Naive B cell (primary cell): ENCODE measurements around the gene MADCAM1. TPM values are rescaled to one million over a fixed set of nuclear protein-coding genes. Genes with fewer than 3 reads are reported as not detected.

Experiments used
- ATAC-seq, 2 donors: fragments of 150-1000 bp; cut with Tn5 transposase; 2 replicates each; pipeline ENCODE4 v1.10.0; 2021; ENCODE audit warnings: low read depth in 2 of 2, mild to moderate bottlenecking in 2 of 2, moderate library complexity in 2 of 2
- DNase-seq: peaks from one replicate; pipeline ENCODE4 v3.0.0; 2022
- H3K27ac Mint-ChIP-seq, 6 donors: one replicate each; pipeline ENCODE4 v1.8.0; 2020 to 2022; ENCODE audit warnings: mild to moderate bottlenecking in 6 of 6, mixed read lengths in 6 of 6, moderate library complexity in 5 of 6, inconsistent platforms in 2 of 6
- H3K27me3 Mint-ChIP-seq, 3 donors: one replicate each; pipeline ENCODE4 v1.8.0; 2021 to 2022; ENCODE audit warnings: mixed read lengths in 3 of 3, mild to moderate bottlenecking in 1 of 3
- H3K36me3 Mint-ChIP-seq, 2 donors: one replicate each; pipeline ENCODE4 v1.8.0; 2020 to 2022; ENCODE audit warnings: mixed read lengths in 2 of 2, inconsistent platforms in 1 of 2, mild to moderate bottlenecking in 1 of 2
- H3K4me1 Mint-ChIP-seq, 3 donors: one replicate each; pipeline ENCODE4 v1.8.0; 2020 to 2022; ENCODE audit warnings: mixed read lengths in 3 of 3, inconsistent platforms in 1 of 3, mild to moderate bottlenecking in 1 of 3, moderate library complexity in 1 of 3
- H3K4me3 Mint-ChIP-seq, 8 donors: one replicate each; pipeline ENCODE4 v1.8.0; 2020 to 2022; ENCODE audit warnings: mild to moderate bottlenecking in 8 of 8, mixed read lengths in 8 of 8, moderate library complexity in 8 of 8, inconsistent platforms in 2 of 8
- H3K9me3 Mint-ChIP-seq, 7 donors: one replicate each; pipeline ENCODE4 v1.8.0; 2020 to 2022; ENCODE audit warnings: mixed read lengths in 7 of 7, mild to moderate bottlenecking in 5 of 7, inconsistent platforms in 2 of 7, moderate library complexity in 1 of 7
- polyA plus RNA-seq, 6 donors: library from polyadenylated mRNA; unstranded; fragments of 300-500 nt; fragmentation: Illumina TruSeq; gene quantifications; one replicate each; pipeline ENCODE4 v1.2.3, GENCODE V29; 2021; ENCODE audit warnings: low read depth in 6 of 6

The MADCAM1 gene
- polyA plus RNA-seq, 6 donors from 2014 or later: 0.24 to 0.34 (median 0.30) TPM; not detected in 2

- peak overlapping the region in 5 of 6 donors; percentile 22 to 85 (median 80) for H3K27ac Mint-ChIP-seq
- no peak for ATAC-seq
- peaks cover 20 to 43% (median 35%) of the 10 kb centered on the region in 3 donors for H3K4me1 Mint-ChIP-seq
- H3K27me3 Mint-ChIP-seq: no peaks in the 10 kb centered on the region
- DNase-seq: no peak
- H3K36me3 Mint-ChIP-seq: no peaks in the 10 kb centered on the region
- H3K9me3 Mint-ChIP-seq: no peaks in the 10 kb centered on the region
- peak overlapping the region; percentile 89 to 100 (median 96) for H3K4me3 Mint-ChIP-seq
These were observed 12.2 kb downstream of the MADCAM1 start for GRCh38 chr19:508204-509150.

- H3K36me3 Mint-ChIP-seq: no peaks in the 10 kb centered on the region
- ATAC-seq: peak; percentile 34 to 36
- no peaks in the 10 kb centered on the region for H3K27me3 Mint-ChIP-seq
- DNase-seq: peak; percentile 82
- H3K27ac Mint-ChIP-seq: peak overlapping the region; percentile 91 to 99 (median 95)
- H3K9me3 Mint-ChIP-seq: no peaks in the 10 kb centered on the region
- H3K4me1 Mint-ChIP-seq: peaks cover 25 to 42% (median 35%) of the 10 kb centered on the region in 3 donors
- H3K4me3 Mint-ChIP-seq: peak overlapping the region; percentile 65 to 92 (median 90)
These were observed 14.4 kb downstream of the MADCAM1 start for GRCh38 chr19:510606-511100.

- ATAC-seq (peak; percentile 31 to 37), DNase-seq (peak; percentile 55)
- H3K36me3 Mint-ChIP-seq: no peaks in the 10 kb centered on the region
- H3K4me1 Mint-ChIP-seq: peaks cover 25 to 38% (median 33%) of the 10 kb centered on the region in 3 donors
- H3K9me3 Mint-ChIP-seq: no peaks in the 10 kb centered on the region
- no peaks in the 10 kb centered on the region for H3K27me3 Mint-ChIP-seq
- H3K27ac Mint-ChIP-seq: peak overlapping the region; percentile 91 to 99 (median 95)
- H3K4me3 Mint-ChIP-seq: peak overlapping the region; percentile 65 to 92 (median 90)
These were observed 15.0 kb downstream of the MADCAM1 start for GRCh38 chr19:511101-511851.

- Mint-ChIP-seq H3K4me1 (peaks cover 30 to 38% (median 33%) of the 10 kb centered on the region in 3 donors), H3K36me3 (no peaks in the 10 kb centered on the region), H3K27me3 (no peaks in the 10 kb centered on the region), H3K27ac (peak overlapping the region in 1 of 6 donors; percentile 96), H3K9me3 (no peaks in the 10 kb centered on the region), H3K4me3 (peak overlapping the region in 3 of 8 donors; percentile 66 to 92 (median 91))
- no peak for ATAC-seq
- no peak for DNase-seq
These were observed 16.5 kb downstream of the MADCAM1 start for GRCh38 chr19:512547-513365.

- H3K4me3 Mint-ChIP-seq: peak overlapping the region in 1 of 8 donors; percentile 20
- peaks cover 25 to 30% (median 26%) of the 10 kb centered on the region in 3 donors for H3K4me1 Mint-ChIP-seq
- no peaks in the 10 kb centered on the region for H3K9me3 Mint-ChIP-seq
- no peaks in the 10 kb centered on the region for H3K36me3 Mint-ChIP-seq
- H3K27me3 Mint-ChIP-seq: no peaks in the 10 kb centered on the region
- DNase-seq (no peak), ATAC-seq (no peak)
- peak overlapping the region in 1 of 6 donors; percentile 88 for H3K27ac Mint-ChIP-seq
These were observed 17.3 kb downstream of the MADCAM1 start for GRCh38 chr19:513368-514165.

GRCh38 chr19:514166-514663 is 17.9 kb downstream of the MADCAM1 start:
- DNase-seq: no peak
- no peaks in the 10 kb centered on the region for H3K27me3 Mint-ChIP-seq
- no peaks in the 10 kb centered on the region for H3K36me3 Mint-ChIP-seq
- no peak for ATAC-seq
- H3K27ac Mint-ChIP-seq: peak overlapping the region in 1 of 6 donors; percentile 88
- H3K9me3 Mint-ChIP-seq: no peaks in the 10 kb centered on the region
- no peak overlapping the region for H3K4me3 Mint-ChIP-seq
- H3K4me1 Mint-ChIP-seq: peaks cover 24 to 26% (median 25%) of the 10 kb centered on the region in 3 donors

- ATAC-seq (no peak), DNase-seq (no peak)
- H3K4me3 Mint-ChIP-seq: no peak overlapping the region
- H3K36me3 Mint-ChIP-seq: no peaks in the 10 kb centered on the region
- H3K27ac Mint-ChIP-seq: no peak overlapping the region
- H3K9me3 Mint-ChIP-seq: peaks cover 0 to 3% (median 0%) of the 10 kb centered on the region in 7 donors
- peaks cover 8 to 10% (median 9%) of the 10 kb centered on the region in 3 donors for H3K4me1 Mint-ChIP-seq
- no peaks in the 10 kb centered on the region for H3K27me3 Mint-ChIP-seq
These were observed 21.7 kb downstream of the MADCAM1 start for GRCh38 chr19:517721-518597.

- DNase-seq (no peak), ATAC-seq (peak; percentile 77 to 83)
- Mint-ChIP-seq H3K4me1 (peaks cover 4 to 10% (median 8%) of the 10 kb centered on the region in 3 donors), H3K27ac (no peak overlapping the region), H3K4me3 (no peak overlapping the region), H3K36me3 (no peaks in the 10 kb centered on the region), H3K27me3 (no peaks in the 10 kb centered on the region), H3K9me3 (peaks cover 0 to 3% (median 0%) of the 10 kb centered on the region in 7 donors)
These were observed 22.4 kb downstream of the MADCAM1 start for GRCh38 chr19:518598-519231.

GRCh38 chr19:519449-519865 is 23.2 kb downstream of the MADCAM1 start:
- H3K27me3 Mint-ChIP-seq: no peaks in the 10 kb centered on the region
- DNase-seq (no peak), ATAC-seq (no peak)
- no peaks in the 10 kb centered on the region for H3K36me3 Mint-ChIP-seq
- peaks cover 0 to 3% (median 0%) of the 10 kb centered on the region in 7 donors for H3K9me3 Mint-ChIP-seq
- no peak overlapping the region for H3K27ac Mint-ChIP-seq
- H3K4me1 Mint-ChIP-seq: peaks cover 4 to 5% (median 5%) of the 10 kb centered on the region in 3 donors
- no peak overlapping the region for H3K4me3 Mint-ChIP-seq

GRCh38 chr19:522726-523125 is 26.4 kb downstream of the MADCAM1 start:
- Mint-ChIP-seq H3K4me3 (peak overlapping the region in 1 of 8 donors; percentile 40), H3K4me1 (peaks cover 0 to 5% (median 5%) of the 10 kb centered on the region in 3 donors), H3K27me3 (peaks cover 0 to 10% (median 7%) of the 10 kb centered on the region in 3 donors), H3K27ac (no peak overlapping the region), H3K9me3 (peaks cover 0 to 3% (median 0%) of the 10 kb centered on the region in 7 donors), H3K36me3 (no peaks in the 10 kb centered on the region)
- DNase-seq: no peak
- no peak for ATAC-seq
